ENCODE results near the gene PTRHD1. TPM values are rescaled to one million over a fixed set of nuclear protein-coding genes. Genes with fewer than 3 reads are reported as not detected.

The PTRHD1 gene
- total and polyA plus RNA-seq, 5 donors from 2014 or later: 16.9 to 83.0 (median 52.4) TPM

DNA sequence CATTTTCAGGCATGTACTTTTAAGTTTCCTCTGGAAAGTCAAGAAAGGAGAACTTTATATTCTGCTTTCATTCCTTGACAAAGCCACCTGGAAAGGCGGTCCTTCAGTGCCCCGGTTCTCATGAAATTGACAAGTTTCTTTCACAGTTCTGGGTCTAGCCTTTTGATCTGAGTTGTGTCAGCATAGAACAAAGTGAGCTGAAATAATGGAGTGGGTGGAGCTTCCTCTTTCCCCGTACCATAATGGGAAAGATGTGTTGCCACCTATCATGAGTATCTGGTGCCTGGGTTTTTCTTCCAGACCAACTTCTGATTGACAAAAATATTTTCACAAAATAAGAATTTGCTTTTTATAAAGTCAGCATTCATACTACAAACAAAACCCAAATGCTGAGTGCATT is 49.3 kb downstream of the PTRHD1 start:
- no peak overlapping the region for H3K4me3 Mint-ChIP-seq
- no peaks in the 10 kb centered on the region for H3K9me3 Mint-ChIP-seq
- H3K36me3 Mint-ChIP-seq: peaks cover 23% of the 10 kb centered on the region
- H3K36me3 ChIP-seq (ENCODE audit: control insufficient read depth, insufficient read depth, low read length): peaks cover 35% of the 10 kb centered on the region
- no peaks in the 10 kb centered on the region for H3K9me3 ChIP-seq (ENCODE audit: control insufficient read depth in 2 of 2, low read length in 2 of 2)
- no peak overlapping the region for H3K4me3 ChIP-seq (ENCODE audit: low read depth, low read length)
- peak in 1 of 3 donors; percentile 6 for DNase-seq
- no peaks in the 10 kb centered on the region for H3K4me1 ChIP-seq (ENCODE audit: control insufficient read depth, insufficient read depth, low read length, poor library complexity, severe bottlenecking)
- no peak overlapping the region for H3K27ac ChIP-seq (ENCODE audit: insufficient read depth, low read length, poor library complexity, severe bottlenecking)
- ATAC-seq (ENCODE audit: low read depth in 2 of 2): no peak
- no peaks in the 10 kb centered on the region for H3K27me3 Mint-ChIP-seq
- no peaks in the 10 kb centered on the region for H3K27me3 ChIP-seq (ENCODE audit: control insufficient read depth, insufficient read depth, low read length)
- H3K4me1 Mint-ChIP-seq: peaks cover 7 to 34% (median 19%) of the 10 kb centered on the region in 4 donors
- no peak overlapping the region for H3K27ac Mint-ChIP-seq

DNA sequence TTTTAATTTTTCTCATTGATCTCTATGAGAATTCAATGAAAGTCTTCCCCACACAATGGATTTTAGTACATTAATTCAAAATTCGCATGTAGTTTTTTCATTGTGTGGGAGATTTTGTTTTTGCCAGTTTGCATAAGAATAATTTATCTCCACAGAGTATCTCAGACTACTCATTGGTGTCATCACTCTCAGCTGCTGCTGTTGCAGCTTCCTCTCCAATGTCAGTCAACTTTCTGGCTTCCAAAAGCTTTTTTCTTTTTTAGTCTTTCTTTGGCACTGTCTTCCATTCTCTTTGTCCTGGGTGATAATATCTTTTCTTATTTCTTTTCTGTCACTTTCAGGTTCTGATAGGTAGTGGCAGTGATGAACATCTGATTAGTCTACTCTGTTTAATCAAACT is 50.5 kb downstream of the PTRHD1 start:
- no peaks in the 10 kb centered on the region for H3K9me3 ChIP-seq (ENCODE audit: control insufficient read depth in 2 of 2, low read length in 2 of 2)
- H3K36me3 ChIP-seq (ENCODE audit: control insufficient read depth, insufficient read depth, low read length): peaks cover 35% of the 10 kb centered on the region
- H3K4me1 ChIP-seq (ENCODE audit: control insufficient read depth, insufficient read depth, low read length, poor library complexity, severe bottlenecking): no peaks in the 10 kb centered on the region
- Mint-ChIP-seq H3K4me3 (no peak overlapping the region), H3K36me3 (peaks cover 22% of the 10 kb centered on the region), H3K4me1 (peaks cover 7 to 36% (median 19%) of the 10 kb centered on the region in 4 donors), H3K27me3 (no peaks in the 10 kb centered on the region), H3K9me3 (no peaks in the 10 kb centered on the region), H3K27ac (no peak overlapping the region)
- no peaks in the 10 kb centered on the region for H3K27me3 ChIP-seq (ENCODE audit: control insufficient read depth, insufficient read depth, low read length)
- ATAC-seq (ENCODE audit: low read depth in 2 of 2) (no peak), DNase-seq (no peak)
- no peak overlapping the region for H3K4me3 ChIP-seq (ENCODE audit: low read depth, low read length)
- no peak overlapping the region for H3K27ac ChIP-seq (ENCODE audit: insufficient read depth, low read length, poor library complexity, severe bottlenecking)

DNA sequence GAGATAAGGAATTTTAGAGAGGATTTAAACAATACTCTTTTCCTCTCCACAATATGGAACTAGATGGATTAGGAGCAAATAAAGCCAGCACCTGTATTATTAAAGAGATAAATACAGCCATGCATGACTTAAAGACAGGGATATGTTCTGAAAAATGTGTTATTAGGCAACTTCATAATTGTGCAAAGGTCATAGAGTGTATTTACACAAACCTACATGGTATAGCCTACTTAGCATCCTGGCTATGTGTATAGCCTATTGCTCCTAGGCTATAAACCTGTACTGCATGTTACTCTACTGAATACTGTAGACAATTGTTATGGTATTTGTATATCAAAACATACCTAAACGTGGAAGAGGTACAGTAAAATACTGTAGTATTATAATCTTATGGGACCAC is 53.0 kb downstream of the PTRHD1 start:
- Histone ChIP-seq H3K36me3 (ENCODE audit: control insufficient read depth, insufficient read depth, low read length) (peaks cover 32% of the 10 kb centered on the region), H3K9me3 (ENCODE audit: control insufficient read depth in 2 of 2, low read length in 2 of 2) (no peaks in the 10 kb centered on the region), H3K27ac (ENCODE audit: insufficient read depth, low read length, poor library complexity, severe bottlenecking) (no peak overlapping the region), H3K4me3 (ENCODE audit: low read depth, low read length) (no peak overlapping the region), H3K27me3 (ENCODE audit: control insufficient read depth, insufficient read depth, low read length) (no peaks in the 10 kb centered on the region), H3K4me1 (ENCODE audit: control insufficient read depth, insufficient read depth, low read length, poor library complexity, severe bottlenecking) (no peaks in the 10 kb centered on the region)
- ATAC-seq (ENCODE audit: low read depth in 2 of 2): no peak
- no peaks in the 10 kb centered on the region for H3K9me3 Mint-ChIP-seq
- no peaks in the 10 kb centered on the region for H3K27me3 Mint-ChIP-seq
- peaks cover 16% of the 10 kb centered on the region for H3K36me3 Mint-ChIP-seq
- peak overlapping the region in 1 of 4 donors; percentile 29 for H3K4me3 Mint-ChIP-seq
- H3K4me1 Mint-ChIP-seq: peaks cover 6 to 30% (median 19%) of the 10 kb centered on the region in 4 donors
- no peak for DNase-seq
- peak overlapping the region in 1 of 3 donors; percentile 23 for H3K27ac Mint-ChIP-seq

Other genes starting within 250 kb of the PTRHD1 start
- gene CENPO, start within 50 bp of the PTRHD1 start, total RNA-seq: 9.2 TPM
- gene CENPO, start within 50 bp of the PTRHD1 start, polyA plus RNA-seq: 1 to 10 TPM; 1.2 to 6.4 (median 3.2) TPM
- gene ADCY3, start 126.8 kb upstream of the PTRHD1 start, total RNA-seq: 67.6 TPM
- gene ADCY3, start 126.8 kb upstream of the PTRHD1 start, polyA plus RNA-seq: 10 to 100 TPM in 2 of 4 donors, 1 to 10 TPM in 2; 3.8 to 12.8 (median 7.5) TPM
- gene DNAJC27, start 178.6 kb upstream of the PTRHD1 start, total RNA-seq: 14.6 TPM
- 1 to 10 TPM; 2.7 to 7.3 (median 5.4) TPM for gene DNAJC27, start 178.6 kb upstream of the PTRHD1 start, polyA plus RNA-seq
- gene EFR3B, start 248.7 kb upstream of the PTRHD1 start, total RNA-seq: 0.10 TPM
- gene EFR3B, start 248.7 kb upstream of the PTRHD1 start, polyA plus RNA-seq: under 1 TPM in 3 of 4 donors, not detected in 1; 0.05 to 0.15 (median 0.06) TPM

Measured in CD4-positive, CD25-positive, alpha-beta regulatory T cell (primary cell).